ENCODE measurements around the gene SLC49A4.

SLC49A4 gene

GRCh38 chr3:122857019-122857418, 62.1 kb downstream of the SLC49A4 start:
- in situ Hi-C loops (cut with MboI; ENCODE audit: low sequenced_read_pairs): no loop called here

- in situ Hi-C loops (cut with MboI; ENCODE audit: low sequenced_read_pairs): no loop called here
Observed at GRCh38 chr3:122858373-122858772, 63.5 kb downstream of the SLC49A4 start.

- in situ Hi-C loops (cut with MboI; ENCODE audit: low sequenced_read_pairs): no loop called here
Observed at GRCh38 chr3:122859021-122859805, 64.3 kb downstream of the SLC49A4 start.

- in situ Hi-C loops (cut with MboI; ENCODE audit: low sequenced_read_pairs): no loop called here
Observed at GRCh38 chr3:122862381-122862780, 67.5 kb downstream of the SLC49A4 start.

GRCh38 chr3:122864498-122864897, 69.6 kb downstream of the SLC49A4 start:
- in situ Hi-C loops (cut with MboI; ENCODE audit: low sequenced_read_pairs): no loop called here

- in situ Hi-C loops (cut with MboI; ENCODE audit: low sequenced_read_pairs): no loop called here
Observed at GRCh38 chr3:122868322-122868721, 73.5 kb downstream of the SLC49A4 start.

GRCh38 chr3:122873741-122874515, 79.1 kb downstream of the SLC49A4 start:
- in situ Hi-C loops (cut with MboI; ENCODE audit: low sequenced_read_pairs): no loop called here

- in situ Hi-C loops (cut with MboI; ENCODE audit: low sequenced_read_pairs): no loop called here
Observed at GRCh38 chr3:122875547-122876127, 80.8 kb downstream of the SLC49A4 start.

GRCh38 chr3:122880173-122880572, 85.3 kb downstream of the SLC49A4 start:
- in situ Hi-C loops (cut with MboI; ENCODE audit: low sequenced_read_pairs): no loop called here

GRCh38 chr3:122880624-122881023, 85.8 kb downstream of the SLC49A4 start:
- in situ Hi-C loops (cut with MboI; ENCODE audit: low sequenced_read_pairs): no loop called here

GRCh38 chr3:122882361-122882947, 87.6 kb downstream of the SLC49A4 start:
- in situ Hi-C loops (cut with MboI; ENCODE audit: low sequenced_read_pairs): no loop called here

GRCh38 chr3:122886251-122886650, 91.4 kb downstream of the SLC49A4 start:
- in situ Hi-C loops (cut with MboI; ENCODE audit: low sequenced_read_pairs): no loop called here

GRCh38 chr3:122886946-122887345, 92.1 kb downstream of the SLC49A4 start:
- in situ Hi-C loops (cut with MboI; ENCODE audit: low sequenced_read_pairs): no loop called here

- in situ Hi-C loops (cut with MboI; ENCODE audit: low sequenced_read_pairs): no loop called here
Observed at GRCh38 chr3:122890077-122890719, 95.3 kb downstream of the SLC49A4 start.

- in situ Hi-C loops (cut with MboI; ENCODE audit: low sequenced_read_pairs): no loop called here
Observed at GRCh38 chr3:122890720-122891220, 95.9 kb downstream of the SLC49A4 start.

GRCh38 chr3:122892118-122892960, 97.5 kb downstream of the SLC49A4 start:
- in situ Hi-C loops (cut with MboI; ENCODE audit: low sequenced_read_pairs): no loop called here

- in situ Hi-C loops (cut with MboI; ENCODE audit: low sequenced_read_pairs): no loop called here
Observed at GRCh38 chr3:122893282-122893681, 98.4 kb downstream of the SLC49A4 start.

GRCh38 chr3:122893754-122894668, 99.1 kb downstream of the SLC49A4 start:
- in situ Hi-C loops (cut with MboI; ENCODE audit: low sequenced_read_pairs): no loop called here

GRCh38 chr3:122898298-122898697, 103.4 kb downstream of the SLC49A4 start:
- in situ Hi-C loops (cut with MboI; ENCODE audit: low sequenced_read_pairs): no loop called here
